K562 (cell line): ENCODE measurements around the gene NAPA.

ENCODE experiments used
- C11orf30 ChIP-seq: fragments of 450-650 bp; IDR thresholded peaks from 2 replicates; pipeline ENCODE4 v1.6.1; 2016; ENCODE audit warnings: low read depth, mild to moderate bottlenecking
- HDAC2 ChIP-seq: fragments of 450-650 bp; IDR thresholded peaks from 2 replicates; pipeline ENCODE4 v1.6.1; 2016; ENCODE audit warnings: mild to moderate bottlenecking
- RBBP5 ChIP-seq: fragments of 200-600 bp; sonication (generic); IDR thresholded peaks from 2 replicates; pipeline ENCODE4 v1.6.1; 2012; ENCODE audit warnings: borderline replicate concordance, mild to moderate bottlenecking, low read length, control low read depth, inconsistent platforms; ENCODE audit not compliant: insufficient read depth, poor library complexity, severe bottlenecking
- SMARCA5 ChIP-seq: fragments of 450-650 bp; IDR thresholded peaks from 2 replicates; pipeline ENCODE4 v1.6.1; 2016
- ZFX ChIP-seq: sonication (generic); formaldehyde crosslinking; IDR thresholded peaks from 2 replicates; pipeline ENCODE4 v1.8.0; 2022; ENCODE audit warnings: mild to moderate bottlenecking, missing genetic modification reagents, moderate library complexity
- TF ChIP-seq, protein P1 (sequence below), 3 experiments: IDR thresholded peaks in 2 of 3; conservative IDR thresholded peaks in 1 of 3; 2 replicates each; pipeline ENCODE4 v1.5.1; 2011 to 2012; ENCODE audit warnings: low read length in 3 of 3, mild to moderate bottlenecking in 3 of 3, control low read depth in 2 of 3, improper control_type of control experiment in 1 of 3, inconsistent platforms in 1 of 3, low read depth in 1 of 3, mixed read lengths in 1 of 3, moderate library complexity in 1 of 3; ENCODE audit not compliant: insufficient read depth in 2 of 3

DNA sequence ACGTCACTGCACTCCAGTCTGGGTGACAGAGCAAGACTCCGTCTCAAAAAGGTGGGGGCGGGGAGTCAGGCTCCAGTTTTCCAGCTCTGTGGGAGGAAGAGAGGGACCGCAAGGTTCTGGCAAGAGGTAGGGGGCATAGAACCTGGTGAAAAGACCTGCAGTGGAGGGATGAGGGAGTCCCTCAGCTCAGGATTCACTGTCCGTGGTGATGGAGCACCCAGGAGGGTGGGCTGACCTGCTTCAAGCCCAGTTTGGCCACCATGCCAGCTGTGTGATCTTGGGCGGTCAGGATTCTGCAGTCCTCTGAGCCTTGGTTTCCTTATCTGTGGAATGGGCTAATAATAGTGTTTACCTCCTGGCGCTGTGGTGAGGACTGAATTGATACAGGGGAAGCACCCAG, 64.4 kb downstream of the NAPA start:
- TF ChIP-seq SMARCA5 = no peak
- TF ChIP-seq ZFX (CRISPR knock-in tag) = no peak
- TF ChIP-seq HDAC2 = no peak
- no peak for TF ChIP-seq C11orf30
- TF ChIP-seq, protein P1, sequence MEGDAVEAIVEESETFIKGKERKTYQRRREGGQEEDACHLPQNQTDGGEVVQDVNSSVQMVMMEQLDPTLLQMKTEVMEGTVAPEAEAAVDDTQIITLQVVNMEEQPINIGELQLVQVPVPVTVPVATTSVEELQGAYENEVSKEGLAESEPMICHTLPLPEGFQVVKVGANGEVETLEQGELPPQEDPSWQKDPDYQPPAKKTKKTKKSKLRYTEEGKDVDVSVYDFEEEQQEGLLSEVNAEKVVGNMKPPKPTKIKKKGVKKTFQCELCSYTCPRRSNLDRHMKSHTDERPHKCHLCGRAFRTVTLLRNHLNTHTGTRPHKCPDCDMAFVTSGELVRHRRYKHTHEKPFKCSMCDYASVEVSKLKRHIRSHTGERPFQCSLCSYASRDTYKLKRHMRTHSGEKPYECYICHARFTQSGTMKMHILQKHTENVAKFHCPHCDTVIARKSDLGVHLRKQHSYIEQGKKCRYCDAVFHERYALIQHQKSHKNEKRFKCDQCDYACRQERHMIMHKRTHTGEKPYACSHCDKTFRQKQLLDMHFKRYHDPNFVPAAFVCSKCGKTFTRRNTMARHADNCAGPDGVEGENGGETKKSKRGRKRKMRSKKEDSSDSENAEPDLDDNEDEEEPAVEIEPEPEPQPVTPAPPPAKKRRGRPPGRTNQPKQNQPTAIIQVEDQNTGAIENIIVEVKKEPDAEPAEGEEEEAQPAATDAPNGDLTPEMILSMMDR (IDR thresholded peaks at IDR 0.05 in 2 of 3, conservative IDR thresholded peaks at IDR 0.05 in 1 of 3; ENCODE audit: insufficient read depth in 2 of 3, low read depth in 1 of 3, low read length in 3 of 3) = no peak
- TF ChIP-seq RBBP5 = no peak
